ENCODE measurements around the gene PTGER1. TPM values are rescaled to one million over a fixed set of nuclear protein-coding genes. Genes with fewer than 3 reads are reported as not detected.

Gene PTGER1
- total and polyA plus RNA-seq, 2 of the 13 experiments (the other 11 are each of a cell fraction or from before 2014, with no cell fraction given), result 0.13 TPM; not detected in 1

DNA sequence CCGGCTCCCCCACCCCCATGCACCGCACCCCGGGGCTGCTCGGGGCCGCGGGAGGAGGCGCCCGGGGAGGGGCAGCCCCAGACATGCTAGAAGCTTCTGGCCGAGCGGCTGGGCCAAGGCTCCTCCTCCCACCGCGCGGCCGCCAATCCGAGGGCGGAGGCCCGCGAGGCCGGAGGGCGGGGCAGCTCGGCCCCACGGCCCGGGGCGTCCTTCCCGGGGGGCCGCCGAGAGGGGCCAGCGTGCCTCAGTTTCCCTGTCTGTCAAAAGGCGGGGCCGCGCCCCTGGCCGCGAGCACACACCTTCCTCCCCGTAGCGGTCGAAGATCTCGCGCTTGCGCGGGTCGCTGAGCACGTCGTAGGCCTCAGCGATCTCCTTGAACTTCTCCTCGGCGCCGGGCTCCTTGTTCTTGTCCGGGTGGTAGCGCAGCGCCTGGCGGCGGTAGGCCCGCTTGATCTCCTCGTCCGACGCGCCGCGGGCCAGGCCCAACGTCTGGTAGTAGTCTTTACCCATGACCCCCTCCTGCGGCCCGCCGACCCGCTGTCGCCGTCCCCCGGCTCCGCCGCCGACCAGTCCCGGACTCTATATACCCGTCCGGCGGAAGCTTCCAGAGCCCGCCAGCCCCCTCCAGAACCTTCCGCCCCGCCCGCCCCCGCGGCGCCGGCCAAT lies 42.8 kb upstream of the PTGER1 start, which contains the start of gene DNAJB1 (continued):
- TF ChIP-seq, protein P1, sequence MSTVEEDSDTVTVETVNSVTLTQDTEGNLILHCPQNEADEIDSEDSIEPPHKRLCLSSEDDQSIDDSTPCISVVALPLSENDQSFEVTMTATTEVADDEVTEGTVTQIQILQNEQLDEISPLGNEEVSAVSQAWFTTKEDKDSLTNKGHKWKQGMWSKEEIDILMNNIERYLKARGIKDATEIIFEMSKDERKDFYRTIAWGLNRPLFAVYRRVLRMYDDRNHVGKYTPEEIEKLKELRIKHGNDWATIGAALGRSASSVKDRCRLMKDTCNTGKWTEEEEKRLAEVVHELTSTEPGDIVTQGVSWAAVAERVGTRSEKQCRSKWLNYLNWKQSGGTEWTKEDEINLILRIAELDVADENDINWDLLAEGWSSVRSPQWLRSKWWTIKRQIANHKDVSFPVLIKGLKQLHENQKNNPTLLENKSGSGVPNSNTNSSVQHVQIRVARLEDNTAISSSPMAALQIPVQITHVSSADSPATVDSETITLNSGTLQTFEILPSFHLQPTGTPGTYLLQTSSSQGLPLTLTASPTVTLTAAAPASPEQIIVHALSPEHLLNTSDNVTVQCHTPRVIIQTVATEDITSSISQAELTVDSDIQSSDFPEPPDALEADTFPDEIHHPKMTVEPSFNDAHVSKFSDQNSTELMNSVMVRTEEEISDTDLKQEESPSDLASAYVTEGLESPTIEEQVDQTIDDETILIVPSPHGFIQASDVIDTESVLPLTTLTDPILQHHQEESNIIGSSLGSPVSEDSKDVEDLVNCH (CRISPR knock-in tag; IDR thresholded peaks at IDR 0.05), result no peak
- TF ChIP-seq, protein P2, sequence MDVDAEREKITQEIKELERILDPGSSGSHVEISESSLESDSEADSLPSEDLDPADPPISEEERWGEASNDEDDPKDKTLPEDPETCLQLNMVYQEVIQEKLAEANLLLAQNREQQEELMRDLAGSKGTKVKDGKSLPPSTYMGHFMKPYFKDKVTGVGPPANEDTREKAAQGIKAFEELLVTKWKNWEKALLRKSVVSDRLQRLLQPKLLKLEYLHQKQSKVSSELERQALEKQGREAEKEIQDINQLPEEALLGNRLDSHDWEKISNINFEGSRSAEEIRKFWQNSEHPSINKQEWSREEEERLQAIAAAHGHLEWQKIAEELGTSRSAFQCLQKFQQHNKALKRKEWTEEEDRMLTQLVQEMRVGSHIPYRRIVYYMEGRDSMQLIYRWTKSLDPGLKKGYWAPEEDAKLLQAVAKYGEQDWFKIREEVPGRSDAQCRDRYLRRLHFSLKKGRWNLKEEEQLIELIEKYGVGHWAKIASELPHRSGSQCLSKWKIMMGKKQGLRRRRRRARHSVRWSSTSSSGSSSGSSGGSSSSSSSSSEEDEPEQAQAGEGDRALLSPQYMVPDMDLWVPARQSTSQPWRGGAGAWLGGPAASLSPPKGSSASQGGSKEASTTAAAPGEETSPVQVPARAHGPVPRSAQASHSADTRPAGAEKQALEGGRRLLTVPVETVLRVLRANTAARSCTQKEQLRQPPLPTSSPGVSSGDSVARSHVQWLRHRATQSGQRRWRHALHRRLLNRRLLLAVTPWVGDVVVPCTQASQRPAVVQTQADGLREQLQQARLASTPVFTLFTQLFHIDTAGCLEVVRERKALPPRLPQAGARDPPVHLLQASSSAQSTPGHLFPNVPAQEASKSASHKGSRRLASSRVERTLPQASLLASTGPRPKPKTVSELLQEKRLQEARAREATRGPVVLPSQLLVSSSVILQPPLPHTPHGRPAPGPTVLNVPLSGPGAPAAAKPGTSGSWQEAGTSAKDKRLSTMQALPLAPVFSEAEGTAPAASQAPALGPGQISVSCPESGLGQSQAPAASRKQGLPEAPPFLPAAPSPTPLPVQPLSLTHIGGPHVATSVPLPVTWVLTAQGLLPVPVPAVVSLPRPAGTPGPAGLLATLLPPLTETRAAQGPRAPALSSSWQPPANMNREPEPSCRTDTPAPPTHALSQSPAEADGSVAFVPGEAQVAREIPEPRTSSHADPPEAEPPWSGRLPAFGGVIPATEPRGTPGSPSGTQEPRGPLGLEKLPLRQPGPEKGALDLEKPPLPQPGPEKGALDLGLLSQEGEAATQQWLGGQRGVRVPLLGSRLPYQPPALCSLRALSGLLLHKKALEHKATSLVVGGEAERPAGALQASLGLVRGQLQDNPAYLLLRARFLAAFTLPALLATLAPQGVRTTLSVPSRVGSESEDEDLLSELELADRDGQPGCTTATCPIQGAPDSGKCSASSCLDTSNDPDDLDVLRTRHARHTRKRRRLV (CRISPR knock-in tag; IDR thresholded peaks at IDR 0.05), result no peak
- TF ChIP-seq DNMT1 (CRISPR knock-in tag; IDR thresholded peaks at IDR 0.05) (no peak), ZNF468 (CRISPR knock-in tag; IDR thresholded peaks at IDR 0.05) (0 out of 2 replicates have a peak, but pooled peaks have one; percentile 66), EZH2 (conservative IDR thresholded peaks at IDR 0.05; ENCODE audit: low read depth, low read length) (no peak), ZNF180 (CRISPR knock-in tag; IDR thresholded peaks at IDR 0.05; ENCODE audit: borderline replicate concordance, low read depth) (no peak), NAIF1 (CRISPR knock-in tag; IDR thresholded peaks at IDR 0.05; ENCODE audit: borderline replicate concordance) (no peak), ZNF577 (CRISPR knock-in tag; IDR thresholded peaks at IDR 0.05; ENCODE audit: borderline replicate concordance, low read depth) (0 out of 2 replicates have a peak, but pooled peaks have one; percentile 39), KDM2A (CRISPR knock-in tag; IDR thresholded peaks at IDR 0.05; ENCODE audit: borderline replicate concordance, low read depth) (peak; percentile 62), POLR2AphosphoS5 (IDR thresholded peaks at IDR 0.05; ENCODE audit: low read depth, low read length) (peak; percentile 75; the same call in 1 of the 2 replicates), ZFX (CRISPR knock-in tag; IDR thresholded peaks at IDR 0.05; ENCODE audit: low read depth) (peak; percentile 92), ZNF652 (CRISPR knock-in tag; IDR thresholded peaks at IDR 0.05; ENCODE audit: borderline replicate concordance, low read depth) (no peak), RFX5 (IDR thresholded peaks at IDR 0.05; ENCODE audit: low read depth, low read length) (no peak), NFRKB (IDR thresholded peaks at IDR 0.05) (no peak), GLI4 (CRISPR knock-in tag; IDR thresholded peaks at IDR 0.05; ENCODE audit: borderline replicate concordance) (peak; percentile 46; the same call in 1 of the 2 replicates), ZNF878 (CRISPR knock-in tag; IDR thresholded peaks at IDR 0.05) (no peak), ZBTB38 (CRISPR knock-in tag; IDR thresholded peaks at IDR 0.05) (no peak), ZBTB7B (CRISPR knock-in tag; IDR thresholded peaks at IDR 0.05) (no peak), ZNF564 (CRISPR knock-in tag; IDR thresholded peaks at IDR 0.05) (no peak), ZNF776 (CRISPR knock-in tag; IDR thresholded peaks at IDR 0.05) (no peak; the same call in 1 of the 2 replicates)
- TF ChIP-seq, protein P3, sequence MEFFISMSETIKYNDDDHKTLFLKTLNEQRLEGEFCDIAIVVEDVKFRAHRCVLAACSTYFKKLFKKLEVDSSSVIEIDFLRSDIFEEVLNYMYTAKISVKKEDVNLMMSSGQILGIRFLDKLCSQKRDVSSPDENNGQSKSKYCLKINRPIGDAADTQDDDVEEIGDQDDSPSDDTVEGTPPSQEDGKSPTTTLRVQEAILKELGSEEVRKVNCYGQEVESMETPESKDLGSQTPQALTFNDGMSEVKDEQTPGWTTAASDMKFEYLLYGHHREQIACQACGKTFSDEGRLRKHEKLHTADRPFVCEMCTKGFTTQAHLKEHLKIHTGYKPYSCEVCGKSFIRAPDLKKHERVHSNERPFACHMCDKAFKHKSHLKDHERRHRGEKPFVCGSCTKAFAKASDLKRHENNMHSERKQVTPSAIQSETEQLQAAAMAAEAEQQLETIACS (CRISPR knock-in tag; IDR thresholded peaks at IDR 0.05), result no peak
- TF ChIP-seq, protein P4, sequence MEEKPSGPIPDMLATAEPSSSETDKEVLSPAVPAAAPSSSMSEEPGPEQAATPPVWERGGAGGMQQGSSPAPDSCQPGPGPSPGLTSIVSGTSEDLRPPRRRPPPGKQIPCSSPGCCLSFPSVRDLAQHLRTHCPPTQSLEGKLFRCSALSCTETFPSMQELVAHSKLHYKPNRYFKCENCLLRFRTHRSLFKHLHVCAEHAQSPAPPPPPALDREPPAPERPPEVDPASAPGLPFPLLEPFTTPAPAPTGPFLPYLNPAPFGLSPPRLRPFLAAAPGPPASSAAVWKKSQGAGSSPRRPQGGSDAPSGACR (CRISPR knock-in tag; IDR thresholded peaks at IDR 0.05), result no peak
